Brain microvascular endothelial cell (primary cell): ENCODE data around the gene ZFHX3.
A peak's percentile ranks its signal among the peaks of the same experiment; 100 is the strongest.
"Not testable (repeated sequence)": the region's sequence is repeated elsewhere in the genome, so short reads cannot be mapped to it uniquely, and the experiment has no call there.

Experiments used
- DNase-seq: peaks from one replicate; pipeline ENCODE4 v3.0.0-alpha.2; 2020
- H3K27ac ChIP-seq: fragments of 250-450 bp; sonication (Bioruptor Pico); 2 replicates; pipeline ENCODE4 v1.5.1; 2020; ENCODE audit warnings: mild to moderate bottlenecking, moderate library complexity
- H3K27me3 ChIP-seq: fragments of 250-450 bp; sonication (Bioruptor Pico); replicated peaks from 2 replicates; pipeline ENCODE4 v1.5.1; 2020; ENCODE audit warnings: mild to moderate bottlenecking
- H3K36me3 ChIP-seq: fragments of 250-450 bp; sonication (Bioruptor Pico); replicated peaks from 2 replicates; pipeline ENCODE4 v1.5.1; 2020; ENCODE audit warnings: mild to moderate bottlenecking
- H3K4me3 ChIP-seq: 2 replicates; pipeline ENCODE4 v1.5.1; 2011; ENCODE audit warnings: low read depth, mild to moderate bottlenecking, control low read depth, low read length, moderate library complexity
- in situ Hi-C: cut with HindIII; loops from 2 replicates; pipeline ENCODE4 v1.10.0; 2017; ENCODE audit warnings: low sequenced_read_pairs, low pct_ligation_motif_present
- TF ChIP-seq, protein P1 (sequence below): IDR thresholded peaks from 2 replicates; pipeline ENCODE4 v1.5.1; 2011; ENCODE audit warnings: low read depth, mild to moderate bottlenecking, moderate library complexity, low read length, control low read depth, inconsistent platforms; ENCODE audit errors: missing control alignments

ZFHX3 gene

DNA sequence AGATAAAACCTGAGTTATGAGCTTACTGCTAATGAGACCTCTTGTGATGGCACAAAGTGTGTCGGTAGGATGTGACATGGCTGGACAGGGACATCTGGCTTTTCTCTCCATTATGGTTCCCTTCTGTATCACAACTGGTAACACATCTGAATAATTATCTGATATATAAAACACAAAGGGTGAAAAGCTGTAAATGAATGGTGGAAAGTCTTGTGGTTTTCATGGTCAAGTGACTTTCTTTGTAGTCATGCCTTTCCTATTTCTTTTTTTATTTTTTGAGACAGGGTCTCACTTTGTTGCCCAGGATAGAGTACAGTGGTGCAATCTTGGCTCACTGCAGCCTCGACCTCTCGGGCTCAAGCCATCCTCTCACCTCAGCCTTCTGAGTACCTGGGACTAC, 35.3 kb upstream of the ZFHX3 start:
- in situ Hi-C loops: no loop called here
- no peaks in the 10 kb centered on the region for H3K27me3 ChIP-seq
- TF ChIP-seq, protein P1, sequence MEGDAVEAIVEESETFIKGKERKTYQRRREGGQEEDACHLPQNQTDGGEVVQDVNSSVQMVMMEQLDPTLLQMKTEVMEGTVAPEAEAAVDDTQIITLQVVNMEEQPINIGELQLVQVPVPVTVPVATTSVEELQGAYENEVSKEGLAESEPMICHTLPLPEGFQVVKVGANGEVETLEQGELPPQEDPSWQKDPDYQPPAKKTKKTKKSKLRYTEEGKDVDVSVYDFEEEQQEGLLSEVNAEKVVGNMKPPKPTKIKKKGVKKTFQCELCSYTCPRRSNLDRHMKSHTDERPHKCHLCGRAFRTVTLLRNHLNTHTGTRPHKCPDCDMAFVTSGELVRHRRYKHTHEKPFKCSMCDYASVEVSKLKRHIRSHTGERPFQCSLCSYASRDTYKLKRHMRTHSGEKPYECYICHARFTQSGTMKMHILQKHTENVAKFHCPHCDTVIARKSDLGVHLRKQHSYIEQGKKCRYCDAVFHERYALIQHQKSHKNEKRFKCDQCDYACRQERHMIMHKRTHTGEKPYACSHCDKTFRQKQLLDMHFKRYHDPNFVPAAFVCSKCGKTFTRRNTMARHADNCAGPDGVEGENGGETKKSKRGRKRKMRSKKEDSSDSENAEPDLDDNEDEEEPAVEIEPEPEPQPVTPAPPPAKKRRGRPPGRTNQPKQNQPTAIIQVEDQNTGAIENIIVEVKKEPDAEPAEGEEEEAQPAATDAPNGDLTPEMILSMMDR: no peak
- no peaks in the 10 kb centered on the region for H3K36me3 ChIP-seq
- no peak overlapping the region for H3K4me3 ChIP-seq
- DNase-seq: no peak
- H3K27ac ChIP-seq: peak overlapping the region; percentile 70

DNA sequence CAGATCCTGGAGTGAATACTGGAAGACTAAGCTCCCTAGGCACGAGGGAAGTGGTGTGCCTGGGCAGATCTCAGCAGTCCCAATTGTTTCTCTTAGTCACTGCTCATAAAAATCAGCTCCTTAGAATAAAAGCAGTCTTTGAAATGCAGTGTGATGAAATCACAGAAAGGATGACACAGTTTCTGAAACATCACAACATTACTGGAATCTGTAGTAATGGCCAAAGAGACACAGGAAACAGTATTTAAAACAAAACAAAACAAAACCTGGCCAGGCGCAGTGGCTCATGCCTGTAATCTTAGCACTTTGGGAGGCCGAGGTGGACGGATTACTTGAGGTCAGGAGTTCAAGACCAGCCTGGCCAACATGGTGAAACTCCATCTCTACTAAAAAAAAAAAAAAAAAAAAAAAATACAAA, 34.7 kb upstream of the ZFHX3 start:
- in situ Hi-C loops, H3K36me3 ChIP-seq, H3K27me3 ChIP-seq, H3K4me3 ChIP-seq: not testable (repeated sequence)
- DNase-seq: peak; percentile 83
- peak overlapping the region; percentile 70 for H3K27ac ChIP-seq

DNA sequence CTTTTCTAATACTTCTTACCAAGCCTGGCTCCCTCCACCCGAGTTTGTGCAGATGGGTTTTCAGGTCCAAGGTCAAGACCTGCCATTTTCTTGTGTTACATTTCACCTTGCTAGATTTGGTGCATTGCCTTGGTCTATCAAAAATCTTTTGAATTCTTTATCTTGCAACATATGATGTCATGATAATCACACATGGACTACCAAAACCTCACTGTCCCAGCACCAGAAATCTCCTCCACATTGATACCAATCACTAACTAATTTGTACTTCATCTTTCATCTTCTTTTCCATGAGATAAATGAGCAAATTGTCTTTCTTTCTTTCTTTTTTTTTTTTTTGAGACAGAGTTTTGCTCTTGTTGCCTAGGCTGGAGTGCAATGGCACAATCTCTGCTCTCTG, 33.0 kb upstream of the ZFHX3 start:
- DNase-seq: no peak
- TF ChIP-seq, protein P1: no peak

DNA sequence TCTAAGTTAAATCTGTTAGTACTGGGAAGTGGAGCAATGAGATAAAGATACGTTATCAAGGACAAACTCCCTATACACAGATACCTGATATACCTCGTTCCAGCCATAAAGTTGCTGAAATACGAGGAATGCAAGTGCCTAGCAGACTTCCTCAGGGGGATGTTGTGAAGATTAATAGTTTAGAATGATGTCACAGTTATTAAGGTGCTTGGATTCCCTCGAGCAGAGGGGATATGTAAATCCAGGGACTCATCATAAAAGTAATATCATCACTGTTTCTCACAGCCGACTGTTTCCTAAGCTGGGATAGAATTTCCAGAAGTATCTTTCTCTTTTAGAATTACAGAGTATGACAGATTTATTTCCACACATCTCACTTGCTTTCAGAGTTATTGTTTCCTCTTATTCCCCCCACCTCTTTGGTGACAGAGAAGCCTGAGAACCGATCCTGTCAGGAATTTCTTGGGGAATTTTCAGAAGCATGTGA, 28.4 kb upstream of the ZFHX3 start:
- DNase-seq: no peak
- H3K27me3 ChIP-seq: no peaks in the 10 kb centered on the region
- H3K4me3 ChIP-seq: no peak overlapping the region
- in situ Hi-C loops: no loop called here
- no peak overlapping the region for H3K27ac ChIP-seq
- no peaks in the 10 kb centered on the region for H3K36me3 ChIP-seq
- TF ChIP-seq, protein P1: no peak

More for the DNA sequence above, 33.0 kb upstream of the ZFHX3 start:
- Histone ChIP-seq H3K36me3 (no peaks in the 10 kb centered on the region), H3K4me3 (no peak overlapping the region), H3K27ac (no peak overlapping the region), H3K27me3 (no peaks in the 10 kb centered on the region)
- in situ Hi-C loops: no loop called here

DNA sequence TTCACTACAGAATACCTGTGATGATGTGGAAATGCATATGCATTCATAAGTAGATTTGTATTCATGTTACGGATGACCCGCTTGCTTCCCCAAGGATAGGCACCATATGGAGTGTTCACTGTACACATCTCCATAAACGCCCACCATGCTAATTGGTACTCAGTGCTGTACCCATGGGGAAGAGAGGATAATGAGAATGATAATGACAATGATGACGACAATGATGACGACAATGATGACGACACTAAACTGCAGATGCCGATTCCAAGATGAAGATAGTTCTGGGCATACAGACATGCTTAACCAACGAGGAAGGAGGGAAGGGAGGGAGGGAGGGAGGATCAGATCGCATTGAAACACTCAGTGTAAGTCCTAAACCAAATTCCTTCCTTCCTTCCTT, 26.5 kb upstream of the ZFHX3 start:
- no peak for DNase-seq
- TF ChIP-seq, protein P1: no peak
- Histone ChIP-seq H3K27ac (no peak overlapping the region), H3K36me3 (no peaks in the 10 kb centered on the region), H3K4me3 (no peak overlapping the region), H3K27me3 (no peaks in the 10 kb centered on the region)
- in situ Hi-C loops: no loop called here

DNA sequence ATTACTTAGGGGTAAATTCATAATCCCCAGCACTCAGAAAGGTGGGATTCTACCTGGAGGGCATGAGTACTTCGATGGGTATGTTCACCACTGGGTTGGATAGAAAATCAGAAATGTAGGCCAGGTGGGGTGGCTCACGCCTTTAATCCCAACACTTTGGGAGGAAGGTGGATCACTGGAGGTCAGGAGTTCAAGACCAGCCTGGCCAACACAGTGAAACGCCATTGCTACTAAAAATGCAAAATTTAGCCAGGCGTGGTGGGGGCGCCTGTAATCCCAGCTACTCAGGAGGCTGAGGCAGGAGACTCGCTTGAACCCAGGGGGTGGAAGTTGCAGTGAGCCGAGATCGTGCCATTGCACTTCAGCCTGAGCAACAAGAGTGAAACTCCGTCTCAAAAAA, 24.1 kb upstream of the ZFHX3 start:
- H3K27ac ChIP-seq, in situ Hi-C loops: not testable (repeated sequence)

DNA sequence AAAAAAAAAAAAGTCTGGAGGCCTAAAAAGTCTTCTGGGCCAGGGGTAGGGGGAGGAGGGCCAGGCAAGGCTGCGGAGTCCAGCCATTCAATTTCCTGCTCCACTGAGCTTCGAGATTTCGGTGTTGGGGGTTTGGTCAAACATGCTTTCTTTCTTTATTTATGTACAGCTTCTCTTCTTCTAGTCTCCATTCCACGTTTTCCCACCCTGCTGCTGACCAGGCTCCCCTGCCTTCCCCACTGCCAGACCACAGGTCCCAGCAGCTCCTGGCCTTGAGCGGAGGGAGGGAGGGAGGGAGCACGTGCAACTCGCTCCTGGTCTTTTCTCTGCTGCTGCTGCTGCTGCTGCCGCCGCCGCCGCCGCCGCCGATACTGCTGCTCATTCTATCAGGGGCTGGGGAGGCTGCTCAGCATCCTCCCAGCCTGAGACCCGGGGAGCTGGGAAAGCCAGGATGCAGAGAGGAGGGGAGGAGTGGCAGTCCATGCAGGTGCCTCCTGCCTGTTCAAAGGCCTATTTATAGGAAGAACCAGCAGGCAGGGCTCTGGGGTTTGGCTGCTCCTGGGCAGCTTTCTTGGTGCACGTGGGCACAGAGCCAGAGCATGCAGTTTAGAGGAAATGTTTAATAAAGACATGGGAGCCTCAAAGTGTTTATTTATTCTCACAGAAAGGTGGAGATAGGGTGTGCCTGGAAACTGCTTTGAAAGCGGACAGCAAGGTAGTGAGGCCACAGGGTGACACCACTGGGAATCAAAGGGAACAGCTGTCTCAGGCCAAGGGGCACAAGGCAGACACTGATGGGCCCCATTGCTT, 23.4 kb upstream of the ZFHX3 start:
- Histone ChIP-seq H3K27ac (no peak overlapping the region), H3K4me3 (peak overlapping the region; percentile 20), H3K27me3 (no peaks in the 10 kb centered on the region), H3K36me3 (no peaks in the 10 kb centered on the region)
- TF ChIP-seq, protein P1: no peak
- DNase-seq: no peak
- in situ Hi-C loops: no loop called here

More for the DNA sequence above, 24.1 kb upstream of the ZFHX3 start:
- H3K36me3 ChIP-seq, H3K4me3 ChIP-seq, DNase-seq, H3K27me3 ChIP-seq: not testable (repeated sequence)
